A549 treated with DMSO at 1 μM for 4 hours (cell line): ENCODE results near the gene NSUN2. TPM values are rescaled to one million over a fixed set of nuclear protein-coding genes. Genes with fewer than 3 reads are reported as not detected.

Experiments used
- total RNA-seq: library from RNA; stranded (reverse); fragments of 200-300 nt; extraction: Qiagen RNA extraction; gene quantifications from 5 replicates; pipeline ENCODE4 v1.2.3, GENCODE V29; 2022; ENCODE audit warnings: low read depth

The NSUN2 gene
- total RNA-seq, result 96.1 to 103 TPM (median 99.9 TPM) in 5 replicates

GRCh38 chr5:6632888-6633468 is at the start of gene NSUN2, which contains the start of gene SRD5A1:
Gene NSUN2 (minus strand): TSS chr5:6633044. CDS start chr5:6632979, 65 bp downstream.
Gene SRD5A1 (plus strand): TSS chr5:6633440. CDS start chr5:6633577, 137 bp downstream.

Other genes with a start within 250 kb of the NSUN2 start
- gene UBE2QL1, start 184.2 kb downstream of the NSUN2 start, total RNA-seq, result 0.04 to 0.15 TPM (median 0.10 TPM) in 5 replicates
- 14.3 to 30.0 TPM (median 28.6 TPM) in 5 replicates for gene SRD5A1, start 396 bp upstream of the NSUN2 start, total RNA-seq
- gene TENT4A, start 80.4 kb upstream of the NSUN2 start, total RNA-seq, result 22.3 to 26.0 TPM (median 24.8 TPM) in 5 replicates